ENCODE data around the gene PHF20.
"Not testable (repeated sequence)": the region's sequence is repeated elsewhere in the genome, so short reads cannot be mapped to it uniquely, and the experiment has no call there.

The PHF20 gene

GRCh38 chr20:35739294-35740163 is 32.3 kb upstream of the PHF20 start:
- no peak for DNase-seq (ENCODE audit: low read depth)

GRCh38 chr20:35741892-35742740 is 29.7 kb upstream of the PHF20 start, which contains the start of gene RBM39:
RBM39 (minus strand) TSS chr20:35742260; CDS start chr20:35740874, 1,386 bp downstream.
- peak; percentile 100 for DNase-seq (ENCODE audit: low read depth)

GRCh38 chr20:35742741-35743523 is 28.9 kb upstream of the PHF20 start:
- DNase-seq (ENCODE audit: low read depth): no peak

- no peak for DNase-seq (ENCODE audit: low read depth)
These were observed 27.9 kb upstream of the PHF20 start for GRCh38 chr20:35743693-35744491.

GRCh38 chr20:35744492-35744841 is 27.3 kb upstream of the PHF20 start:
- DNase-seq (ENCODE audit: low read depth): not testable (repeated sequence)

GRCh38 chr20:35750611-35751010 is 21.2 kb upstream of the PHF20 start:
- no peak for DNase-seq (ENCODE audit: low read depth)

GRCh38 chr20:35756404-35756803 is 15.4 kb upstream of the PHF20 start:
- DNase-seq (ENCODE audit: low read depth): no peak

- DNase-seq (ENCODE audit: low read depth): no peak
These were observed 14.6 kb upstream of the PHF20 start for GRCh38 chr20:35757098-35757705.

- DNase-seq (ENCODE audit: low read depth): not testable (repeated sequence)
These were observed 10.3 kb upstream of the PHF20 start for GRCh38 chr20:35761548-35761947.

GRCh38 chr20:35762461-35762860 is 9.4 kb upstream of the PHF20 start:
- DNase-seq (ENCODE audit: low read depth): no peak

GRCh38 chr20:35764936-35765335 is 6.9 kb upstream of the PHF20 start:
- not testable (repeated sequence) for DNase-seq (ENCODE audit: low read depth)

- no peak for DNase-seq (ENCODE audit: low read depth)
These were observed 5.0 kb upstream of the PHF20 start for GRCh38 chr20:35766843-35767242.

- DNase-seq (ENCODE audit: low read depth): no peak
These were observed 3.9 kb upstream of the PHF20 start for GRCh38 chr20:35767683-35768481.

GRCh38 chr20:35768731-35769664 is 2.8 kb upstream of the PHF20 start:
- DNase-seq (ENCODE audit: low read depth): peak; percentile 92

GRCh38 chr20:35771367-35771688 is 487 bp upstream of the PHF20 start:
- no peak for DNase-seq (ENCODE audit: low read depth)

GRCh38 chr20:35772563-35773058 is 796 bp downstream of the PHF20 start:
- no peak for DNase-seq (ENCODE audit: low read depth)

- no peak for DNase-seq (ENCODE audit: low read depth)
These were observed 1.4 kb downstream of the PHF20 start for GRCh38 chr20:35773154-35773751.

GRCh38 chr20:35774391-35774790 is 2.6 kb downstream of the PHF20 start:
- no peak for DNase-seq (ENCODE audit: low read depth)
